Adrenal gland (tissue), 12 donors: Measurements from ENCODE around the gene DOCK8. TPM values are rescaled to one million over a fixed set of nuclear protein-coding genes. Genes with fewer than 3 reads are reported as not detected.

Experiments used
- DNase-seq, 7 donors: peaks; one replicate each; pipeline ENCODE4 v3.0.0-alpha.2; 2019 to 2020
- H3K27ac ChIP-seq, 5 donors: fragments of 200-600 bp; sonication (generic) in 4 of 5; 1 replicate in 3 of 5; 2 replicates in 2 of 5; pipeline versions ENCODE4 v1.5.1 to v1.8.0; 2016 to 2020; ENCODE audit warnings: mild to moderate bottlenecking in 1 of 5
- H3K27me3 ChIP-seq: fragments of 200-600 bp; 2 replicates; pipeline ENCODE4 v1.8.0; 2021
- H3K36me3 ChIP-seq, 2 donors: fragments of 200-600 bp; replicated peaks in 1 of 2; 1 replicate in 1 of 2; 2 replicates in 1 of 2; pipeline versions ENCODE4 v1.5.1 to v1.8.0; 2018 to 2022
- H3K4me1 ChIP-seq, 2 donors: fragments of 200-600 bp; replicated peaks in 1 of 2; 1 replicate in 1 of 2; 2 replicates in 1 of 2; pipeline versions ENCODE4 v1.5.1 to v1.8.0; 2018 to 2021
- H3K4me3 ChIP-seq, 4 donors: fragments of 200-600 bp; sonication (generic) in 3 of 4; one replicate each; pipeline ENCODE4 v1.5.1; 2016 to 2018
- H3K9me3 ChIP-seq, 3 donors: fragments of 200-600 bp; sonication (generic) in 1 of 3; replicated peaks in 1 of 3; 1 replicate in 2 of 3; 2 replicates in 1 of 3; pipeline versions ENCODE4 v1.5.1 to v1.8.0; 2016 to 2021
- POLR2A ChIP-seq, 2 donors: fragments of 450-650 bp; IDR thresholded peaks; one replicate each; pipeline ENCODE4 v1.6.1; 2017; ENCODE audit warnings: antibody characterized with exemption in 2 of 2, mild to moderate bottlenecking in 2 of 2, moderate library complexity in 1 of 2
- WGBS, 4 donors: extraction: QIAGEN DNeasy Blood & Tissue Kit in 2 of 4; methylation state at CpG; one replicate each; pipeline versions ENCODE4 v1.1.5 to v1.1.7; 2013 to 2017; 5-methylcytosine and 5-hydroxymethylcytosine counted together
- intact Hi-C, 2 donors: fragments of 100-400 bp; cut with DNase I; formaldehyde crosslinking; loops; one replicate each; pipeline versions ENCODE4 v1.14.1 to v1.15.0; 2022 to 2023
- polyA plus RNA-seq, 3 donors: library from polyadenylated mRNA; stranded (reverse); fragments of 200-250 nt in 2 of 3; fragments of 350-450 nt in 1 of 3; fragmentation: Illumina TruSeq in 1 of 3; extraction: RNeasy Lipid Tissue Mini Kit (QIAGEN cat#74804) in 1 of 3; gene quantifications; one replicate each; pipeline ENCODE4 v1.2.3, GENCODE V29; 2013 to 2014
- total RNA-seq, 9 donors: library from RNA; depleted of rRNA in 4 of 9; stranded (reverse); fragments of >200 nt in 4 of 9; fragments of 120-200 nt in 1 of 9; fragmentation: NEBNext Ultra II Directional in 1 of 9; extraction: Animal tissue kit (Norgen Biotek cat#: 25700) in 1 of 9; gene quantifications; one replicate each; pipeline versions ENCODE4 v1.1.0 to v1.2.4, GENCODE V29; 2013 to 2023
- TF ChIP-seq, protein P1 (sequence below), 6 experiments: fragments of 450-650 bp in 4 of 6; fragments of 200-600 bp in 2 of 6; sonication (generic) in 1 of 6; IDR thresholded peaks; 1 replicate in 5 of 6; 2 replicates in 1 of 6; pipeline versions ENCODE4 v1.5.1 to v1.8.0; 2016 to 2021; ENCODE audit warnings: antibody characterized with exemption in 6 of 6, mild to moderate bottlenecking in 2 of 6, moderate library complexity in 1 of 6
- donor health status: healthy with polysubstance abuse.
- donor health status: Bipolar disorder and iron deficiency.
- donor health status: DM: yes; HTN: yes; CAD: no.
- donor health status: DM: no; HTN: no; CAD: no.
- donor health status: DM: no; HTN: no; CAD: no.
- donor health status: DM: yes; HTN: yes; CAD: no.

DOCK8 gene
- total and polyA plus RNA-seq, 12 donors = 8.3 to 134 (median 40.5) TPM

- peak in 1 of 7 donors; percentile 21 for DNase-seq
- no peak overlapping the region for H3K27ac ChIP-seq
These were observed 179.8 kb downstream of the DOCK8 start for GRCh38 chr9:394347-395052.

DNA sequence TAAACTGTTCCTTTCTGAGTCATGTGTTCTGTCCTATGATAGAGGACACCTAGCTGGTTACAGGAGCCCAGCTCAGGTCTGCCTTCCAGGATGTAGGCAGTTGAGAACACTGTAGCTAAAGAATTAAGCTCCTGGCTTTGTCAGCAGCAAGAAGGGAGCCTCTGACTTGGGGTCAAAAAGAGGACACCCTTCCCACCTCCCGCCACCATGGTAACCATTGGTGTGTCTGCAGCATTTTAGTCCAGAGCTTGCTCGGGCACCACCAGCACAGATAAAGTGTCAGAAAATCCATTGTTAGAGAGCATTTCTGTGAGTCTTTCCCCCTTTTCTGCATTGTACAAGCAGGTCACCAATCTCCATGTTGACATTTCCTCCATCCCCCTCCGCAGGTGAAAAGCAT lies 181.7 kb downstream of the DOCK8 start:
- TF ChIP-seq POLR2A (IDR thresholded peaks at IDR 0.05) = no peak
- TF ChIP-seq, protein P1, sequence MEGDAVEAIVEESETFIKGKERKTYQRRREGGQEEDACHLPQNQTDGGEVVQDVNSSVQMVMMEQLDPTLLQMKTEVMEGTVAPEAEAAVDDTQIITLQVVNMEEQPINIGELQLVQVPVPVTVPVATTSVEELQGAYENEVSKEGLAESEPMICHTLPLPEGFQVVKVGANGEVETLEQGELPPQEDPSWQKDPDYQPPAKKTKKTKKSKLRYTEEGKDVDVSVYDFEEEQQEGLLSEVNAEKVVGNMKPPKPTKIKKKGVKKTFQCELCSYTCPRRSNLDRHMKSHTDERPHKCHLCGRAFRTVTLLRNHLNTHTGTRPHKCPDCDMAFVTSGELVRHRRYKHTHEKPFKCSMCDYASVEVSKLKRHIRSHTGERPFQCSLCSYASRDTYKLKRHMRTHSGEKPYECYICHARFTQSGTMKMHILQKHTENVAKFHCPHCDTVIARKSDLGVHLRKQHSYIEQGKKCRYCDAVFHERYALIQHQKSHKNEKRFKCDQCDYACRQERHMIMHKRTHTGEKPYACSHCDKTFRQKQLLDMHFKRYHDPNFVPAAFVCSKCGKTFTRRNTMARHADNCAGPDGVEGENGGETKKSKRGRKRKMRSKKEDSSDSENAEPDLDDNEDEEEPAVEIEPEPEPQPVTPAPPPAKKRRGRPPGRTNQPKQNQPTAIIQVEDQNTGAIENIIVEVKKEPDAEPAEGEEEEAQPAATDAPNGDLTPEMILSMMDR (IDR thresholded peaks at IDR 0.05) = no peak
- Histone ChIP-seq H3K4me1 (no peaks in the 10 kb centered on the region), H3K27ac (no peak overlapping the region), H3K9me3 (no peaks in the 10 kb centered on the region), H3K4me3 (no peak overlapping the region), H3K27me3 (no peaks in the 10 kb centered on the region), H3K36me3 (peaks cover 0 to 4% of the 10 kb centered on the region in 2 donors)
- intact Hi-C loops = no loop called here
- WGBS, 4 donors = 91 to 97% (median 96%) methylated on average over 3 of the region's 3 CpGs
- no peak for DNase-seq

More at GRCh38 chr9:394347-395052, 179.8 kb downstream of the DOCK8 start:
- intact Hi-C loops = no loop called here
- 77 to 85% (median 80%) methylated on average over 3 of the region's 3 CpGs for WGBS, 4 donors
- H3K27me3 ChIP-seq = no peaks in the 10 kb centered on the region
- TF ChIP-seq POLR2A (IDR thresholded peaks at IDR 0.05) = no peak
- TF ChIP-seq, protein P1 (IDR thresholded peaks at IDR 0.05) = no peak
- peaks cover 0 to 10% of the 10 kb centered on the region in 2 donors for H3K36me3 ChIP-seq
- H3K4me3 ChIP-seq = no peak overlapping the region
- no peaks in the 10 kb centered on the region for H3K4me1 ChIP-seq
- H3K9me3 ChIP-seq = no peaks in the 10 kb centered on the region

DNA sequence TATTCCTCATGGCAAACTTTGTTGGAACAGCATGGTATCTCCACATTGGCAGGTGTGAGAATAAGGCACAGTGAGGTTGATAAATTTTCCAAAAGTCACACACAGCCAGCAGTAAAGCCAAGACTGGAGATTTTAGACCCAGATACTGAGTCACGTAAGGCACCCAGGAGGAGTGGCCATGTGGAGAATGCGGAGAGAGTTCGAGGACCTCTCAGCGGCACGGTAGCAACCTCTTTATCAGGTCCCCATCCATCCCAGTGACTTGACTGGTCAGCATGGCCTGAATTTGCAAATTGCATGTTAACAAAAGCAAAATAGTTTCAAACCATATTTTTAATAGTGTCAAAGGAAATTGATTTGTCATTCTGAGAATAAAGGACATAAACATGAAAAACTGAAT lies 183.4 kb downstream of the DOCK8 start:
- DNase-seq = no peak
- no peak for TF ChIP-seq POLR2A (IDR thresholded peaks at IDR 0.05)
- TF ChIP-seq, protein P1 (IDR thresholded peaks at IDR 0.05) = no peak
- Histone ChIP-seq H3K4me1 (no peaks in the 10 kb centered on the region), H3K27ac (no peak overlapping the region), H3K27me3 (no peaks in the 10 kb centered on the region), H3K36me3 (peaks cover 0 to 12% of the 10 kb centered on the region in 2 donors), H3K9me3 (no peaks in the 10 kb centered on the region), H3K4me3 (no peak overlapping the region)
- intact Hi-C loops = no loop called here
- WGBS, 4 donors = 84 to 91% (median 87%) methylated on average over 5 of the region's 5 CpGs

DNA sequence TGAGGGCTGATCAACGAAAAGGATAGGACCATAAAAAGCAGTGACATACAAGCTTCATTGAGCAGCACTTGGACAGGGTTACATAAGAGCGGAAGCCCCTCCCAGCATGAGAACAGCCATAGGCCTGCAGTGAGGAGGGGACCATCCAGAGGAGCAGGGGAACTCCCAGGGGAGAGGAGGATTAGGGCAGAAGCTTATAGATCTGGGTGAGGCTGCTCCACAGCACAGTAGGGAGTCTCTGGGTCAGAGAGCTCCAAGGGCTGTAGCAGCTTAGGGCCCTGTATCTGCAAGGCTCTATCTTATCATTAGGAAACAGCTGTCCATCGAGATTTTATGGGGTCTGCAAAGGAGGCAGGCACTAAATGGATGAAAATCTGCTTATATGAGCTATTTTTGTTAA lies 186.6 kb downstream of the DOCK8 start:
- intact Hi-C loops = no loop called here
- TF ChIP-seq POLR2A (IDR thresholded peaks at IDR 0.05) = no peak
- TF ChIP-seq, protein P1 (IDR thresholded peaks at IDR 0.05) = no peak
- Histone ChIP-seq H3K36me3 (peaks cover 0 to 26% of the 10 kb centered on the region in 2 donors), H3K4me3 (no peak overlapping the region), H3K9me3 (no peaks in the 10 kb centered on the region), H3K27me3 (no peaks in the 10 kb centered on the region), H3K4me1 (no peaks in the 10 kb centered on the region), H3K27ac (no peak overlapping the region)
- 87 to 92% (median 89%) methylated on average over 3 of the region's 3 CpGs for WGBS, 4 donors
- DNase-seq = no peak
